ENCODE results near the gene C2orf15. TPM values are rescaled to one million over a fixed set of nuclear protein-coding genes. Genes with fewer than 3 reads are reported as not detected.
A peak's percentile ranks its signal among the peaks of the same experiment; 100 is the strongest.

Gene C2orf15
- polyA plus RNA-seq, 2 of the 4 experiments (the other 2 are of a cell fraction): 1.3 to 1.6 TPM

GRCh38 chr2:99106913-99107312, 34.6 kb upstream of the C2orf15 start:
- CTCF ChIA-PET: no interaction called here
- FAIRE-seq: no peak
- no peak for ATAC-seq
- 0 out of 3 replicates have a peak, but pooled peaks cover 4% of the 10 kb centered on the region for H3K4me1 ChIP-seq
- POLR2A ChIA-PET: no interaction called here
- WGBS (ENCODE audit: missing lambda C conversion rate): 35% methylated on average over 2 of the region's 2 CpGs
- H3K27ac ChIP-seq: no peak overlapping the region
- TF ChIP-seq HEYL (CRISPR knock-in tag; IDR thresholded peaks at IDR 0.05) (no peak), FOXS1 (CRISPR knock-in tag; IDR thresholded peaks at IDR 0.05) (no peak), ATOH8 (CRISPR knock-in tag; IDR thresholded peaks at IDR 0.05; ENCODE audit: low read depth) (no peak), MAFK (IDR thresholded peaks at IDR 0.05; ENCODE audit: partially characterized antibody) (peak; percentile 57), NFE2L2 (conservative IDR thresholded peaks at IDR 0.05; ENCODE audit: low read length) (peak; percentile 67), NR3C1 (IDR thresholded peaks at IDR 0.05) (no peak)
- no peak for DNase-seq (ENCODE audit: low read depth in 1 of 2, low spot score in 1 of 2)
- H3K4me2 ChIP-seq: no peak overlapping the region
- H3K4me3 ChIP-seq: no peak overlapping the region
- no peaks in the 10 kb centered on the region for H3K9me3 ChIP-seq

- Histone ChIP-seq H3K9me3 (no peaks in the 10 kb centered on the region), H3K4me1 (0 out of 3 replicates have a peak, but pooled peaks cover 4% of the 10 kb centered on the region), H3K27ac (no peak overlapping the region), H3K4me3 (no peak overlapping the region), H3K4me2 (no peak overlapping the region)
- ATAC-seq (no peak), FAIRE-seq (no peak), DNase-seq (ENCODE audit: low read depth in 1 of 2, low spot score in 1 of 2) (no peak)
- ChIA-PET POLR2A (no interaction called here), CTCF (no interaction called here)
- WGBS (ENCODE audit: missing lambda C conversion rate): 32% methylated on average over 2 of the region's 2 CpGs
- no peak for TF ChIP-seq ZFP36 (IDR thresholded peaks at IDR 0.05; ENCODE audit: borderline replicate concordance, partially characterized antibody)
- TF ChIP-seq NR3C1 (IDR thresholded peaks at IDR 0.05): no peak
- TF ChIP-seq ZSCAN20 (CRISPR knock-in tag; IDR thresholded peaks at IDR 0.05): no peak
- TF ChIP-seq ZC3H11A (IDR thresholded peaks at IDR 0.05): no peak
- no peak for TF ChIP-seq PHF8 (IDR thresholded peaks at IDR 0.05; ENCODE audit: borderline replicate concordance, low read depth)
- TF ChIP-seq RCOR1 (IDR thresholded peaks at IDR 0.05; ENCODE audit: low read depth, low read length): no peak
- no peak for TF ChIP-seq ATOH8 (CRISPR knock-in tag; IDR thresholded peaks at IDR 0.05; ENCODE audit: low read depth)
- no peak for TF ChIP-seq EP300 (IDR thresholded peaks at IDR 0.05)
Observed at GRCh38 chr2:99111236-99111635, 30.3 kb upstream of the C2orf15 start.

- FAIRE-seq (no peak), DNase-seq (ENCODE audit: low read depth in 1 of 2, low spot score in 1 of 2) (no peak), ATAC-seq (no peak)
- 0 out of 3 replicates have a peak, but pooled peaks cover 2% of the 10 kb centered on the region for H3K4me1 ChIP-seq
- ChIA-PET POLR2A (no interaction called here), CTCF (no interaction called here)
- no peak for TF ChIP-seq ZFP36 (IDR thresholded peaks at IDR 0.05; ENCODE audit: borderline replicate concordance, partially characterized antibody)
- TF ChIP-seq TP53 (CRISPR knock-in tag; IDR thresholded peaks at IDR 0.05): no peak
- no peak for TF ChIP-seq CBX8 (IDR thresholded peaks at IDR 0.05)
- no peak for TF ChIP-seq RARB (CRISPR knock-in tag; IDR thresholded peaks at IDR 0.05)
- no peak for TF ChIP-seq CEBPB (IDR thresholded peaks at IDR 0.05)
- no peak for TF ChIP-seq GATA3 (IDR thresholded peaks at IDR 0.05; ENCODE audit: borderline replicate concordance)
- peak; percentile 62 for TF ChIP-seq MAFK (IDR thresholded peaks at IDR 0.05; ENCODE audit: partially characterized antibody)
- H3K4me3 ChIP-seq: no peak overlapping the region
- H3K9me3 ChIP-seq: no peaks in the 10 kb centered on the region
- H3K27ac ChIP-seq: no peak overlapping the region
- WGBS (ENCODE audit: missing lambda C conversion rate): 94% methylated on average over 1 of the region's 1 CpG
- no peak overlapping the region for H3K4me2 ChIP-seq
Observed at GRCh38 chr2:99111945-99112344, 29.6 kb upstream of the C2orf15 start.

GRCh38 chr2:99112617-99113016, 28.9 kb upstream of the C2orf15 start:
- H3K4me1 ChIP-seq: no peaks in the 10 kb centered on the region
- no peak overlapping the region for H3K4me2 ChIP-seq
- H3K4me3 ChIP-seq: no peak overlapping the region
- no peak for DNase-seq (ENCODE audit: low read depth in 1 of 2, low spot score in 1 of 2)
- no peak for ATAC-seq
- CTCF ChIA-PET: interaction anchor here (1.1 kb wide), 1 partner anchor 63 kb away, joined by 3 read pairs; no protein-coding TSS in a partner anchor
- no peak for FAIRE-seq
- H3K9me3 ChIP-seq: no peaks in the 10 kb centered on the region
- no peak overlapping the region for H3K27ac ChIP-seq
- 68% methylated on average over 4 of the region's 4 CpGs for WGBS (ENCODE audit: missing lambda C conversion rate)
- no peak for TF ChIP-seq MYC (IDR thresholded peaks at IDR 0.05; ENCODE audit: borderline replicate concordance, low read length)
- no peak for TF ChIP-seq SREBF2 (IDR thresholded peaks at IDR 0.05)
- TF ChIP-seq NFE2L2 (conservative IDR thresholded peaks at IDR 0.05; ENCODE audit: low read length): no peak
- TF ChIP-seq NPAS2 (CRISPR knock-in tag; IDR thresholded peaks at IDR 0.05; ENCODE audit: borderline replicate concordance): no peak
- no peak for TF ChIP-seq PBX3 (IDR thresholded peaks at IDR 0.05)
- no peak for TF ChIP-seq E2F6 (IDR thresholded peaks at IDR 0.05; ENCODE audit: borderline replicate concordance, low read depth)
- no peak for TF ChIP-seq EHF (CRISPR knock-in tag; IDR thresholded peaks at IDR 0.05)
- TF ChIP-seq ZSCAN20 (CRISPR knock-in tag; IDR thresholded peaks at IDR 0.05): no peak
- TF ChIP-seq ATOH8 (CRISPR knock-in tag; IDR thresholded peaks at IDR 0.05; ENCODE audit: low read depth): no peak
- no peak for TF ChIP-seq HEYL (CRISPR knock-in tag; IDR thresholded peaks at IDR 0.05)
- TF ChIP-seq CHD2 (IDR thresholded peaks at IDR 0.05; ENCODE audit: low read length, partially characterized antibody): no peak
- TF ChIP-seq HOXB13 (CRISPR knock-in tag; IDR thresholded peaks at IDR 0.05; ENCODE audit: low read depth): no peak
- no peak for TF ChIP-seq POLR2A (IDR thresholded peaks at IDR 0.05; ENCODE audit: low read length)
- TF ChIP-seq RCOR1 (IDR thresholded peaks at IDR 0.05; ENCODE audit: low read depth, low read length): no peak
- no peak for TF ChIP-seq KDM1A (IDR thresholded peaks at IDR 0.05; ENCODE audit: low read depth)
- no peak for TF ChIP-seq BHLHE40 (IDR thresholded peaks at IDR 0.05; ENCODE audit: low read depth, low read length)
- POLR2A ChIA-PET: no interaction called here

All from A549 (cell line).